ENCODE data around the gene PTCH1. TPM values are rescaled to one million over a fixed set of nuclear protein-coding genes. Genes with fewer than 3 reads are reported as not detected.

PTCH1 gene
- total RNA-seq, 1 donor, result 10.2 TPM

GRCh38 chr9:95477441-95477840 lies 39.3 kb downstream of the PTCH1 start:
- no peaks in the 10 kb centered on the region for H3K9me3 ChIP-seq (ENCODE audit: low read depth, low read length)
- no peaks in the 10 kb centered on the region for H3K4me1 ChIP-seq (ENCODE audit: insufficient read depth, low read length)
- no peak overlapping the region for H3K4me3 ChIP-seq (ENCODE audit: low read length)
- H3K27me3 ChIP-seq (ENCODE audit: insufficient read depth, low read length), result no peaks in the 10 kb centered on the region

- H3K4me3 ChIP-seq (ENCODE audit: low read length), result no peak overlapping the region
- H3K27me3 ChIP-seq (ENCODE audit: insufficient read depth, low read length), result peaks cover under 1% of the 10 kb centered on the region
- no peaks in the 10 kb centered on the region for H3K9me3 ChIP-seq (ENCODE audit: low read depth, low read length)
- peaks cover 2% of the 10 kb centered on the region for H3K4me1 ChIP-seq (ENCODE audit: insufficient read depth, low read length)
These were observed 48.0 kb downstream of the PTCH1 start for GRCh38 chr9:95468791-95469190.

DNA sequence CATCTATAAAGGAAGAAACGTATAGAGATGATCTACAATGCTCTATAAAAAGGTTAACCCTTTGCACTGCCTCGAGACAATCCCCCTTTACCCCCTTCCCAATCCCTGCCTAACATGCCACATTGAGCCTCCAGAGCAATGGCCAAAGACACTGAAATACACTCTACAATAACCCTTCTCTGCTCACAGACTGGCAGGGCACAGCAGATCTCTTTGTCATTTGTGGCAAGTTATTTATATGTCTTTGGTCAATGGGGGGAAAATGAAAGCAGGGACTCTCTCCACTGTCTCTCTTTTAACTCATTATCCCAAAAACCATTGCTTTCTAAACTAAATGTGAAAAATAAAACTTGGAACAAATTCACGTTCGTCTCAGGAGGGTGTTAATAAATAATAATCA lies 51.7 kb downstream of the PTCH1 start:
- Histone ChIP-seq H3K9me3 (ENCODE audit: low read depth, low read length) (no peaks in the 10 kb centered on the region), H3K27me3 (ENCODE audit: insufficient read depth, low read length) (peaks cover 15% of the 10 kb centered on the region), H3K4me1 (ENCODE audit: insufficient read depth, low read length) (peaks cover 23% of the 10 kb centered on the region), H3K4me3 (ENCODE audit: low read length) (no peak overlapping the region)

- Histone ChIP-seq H3K27me3 (ENCODE audit: insufficient read depth, low read length) (peaks cover 15% of the 10 kb centered on the region), H3K4me1 (ENCODE audit: insufficient read depth, low read length) (peaks cover 23% of the 10 kb centered on the region), H3K4me3 (ENCODE audit: low read length) (no peak overlapping the region), H3K9me3 (ENCODE audit: low read depth, low read length) (no peaks in the 10 kb centered on the region)
These were observed 53.4 kb downstream of the PTCH1 start for GRCh38 chr9:95463148-95464060.

- Histone ChIP-seq H3K4me3 (ENCODE audit: low read length) (no peak overlapping the region), H3K27me3 (ENCODE audit: insufficient read depth, low read length) (peaks cover 15% of the 10 kb centered on the region), H3K4me1 (ENCODE audit: insufficient read depth, low read length) (peaks cover 23% of the 10 kb centered on the region), H3K9me3 (ENCODE audit: low read depth, low read length) (no peaks in the 10 kb centered on the region)
These were observed 54.3 kb downstream of the PTCH1 start for GRCh38 chr9:95462249-95463147.

DNA sequence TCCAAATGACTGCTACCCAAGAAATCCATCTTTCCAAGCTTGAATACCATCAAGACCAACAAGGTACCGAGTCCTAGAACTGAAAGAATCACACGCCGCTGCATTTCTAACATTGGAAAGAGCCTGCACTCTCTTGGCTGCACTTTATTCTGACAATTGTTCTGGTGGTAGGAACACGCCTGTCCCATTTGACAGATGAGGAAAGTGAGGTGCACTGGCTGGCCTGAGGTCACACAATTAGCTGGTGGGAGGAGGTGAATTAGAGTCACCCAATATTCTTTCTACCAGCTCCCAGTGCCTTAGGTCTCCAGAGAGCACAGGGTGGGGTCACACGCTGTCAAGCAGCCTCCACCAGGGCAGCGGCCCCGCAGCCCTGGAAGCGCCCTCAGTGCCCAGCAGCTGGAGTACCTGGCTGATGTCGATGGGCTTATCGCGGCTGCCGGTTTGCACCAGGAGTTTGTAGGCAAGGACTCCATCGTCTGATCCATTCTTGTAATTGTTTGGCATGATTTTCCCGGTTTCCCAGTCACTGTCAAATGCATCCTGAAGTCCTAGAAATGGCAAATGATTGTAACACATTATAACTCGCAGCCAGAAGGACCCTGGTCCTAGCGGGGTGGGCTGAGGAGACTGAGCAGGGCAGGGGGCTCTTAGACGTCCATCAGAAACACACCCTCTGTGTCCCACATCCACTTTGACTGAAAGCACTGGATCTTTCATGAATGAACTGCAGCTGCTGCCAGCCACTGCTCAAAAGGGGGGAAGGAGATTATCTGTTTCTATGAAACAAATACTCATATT lies 55.1 kb downstream of the PTCH1 start:
- H3K4me1 ChIP-seq (ENCODE audit: insufficient read depth, low read length), result peaks cover 23% of the 10 kb centered on the region
- peaks cover 15% of the 10 kb centered on the region for H3K27me3 ChIP-seq (ENCODE audit: insufficient read depth, low read length)
- no peaks in the 10 kb centered on the region for H3K9me3 ChIP-seq (ENCODE audit: low read depth, low read length)
- H3K4me3 ChIP-seq (ENCODE audit: low read length), result no peak overlapping the region

DNA sequence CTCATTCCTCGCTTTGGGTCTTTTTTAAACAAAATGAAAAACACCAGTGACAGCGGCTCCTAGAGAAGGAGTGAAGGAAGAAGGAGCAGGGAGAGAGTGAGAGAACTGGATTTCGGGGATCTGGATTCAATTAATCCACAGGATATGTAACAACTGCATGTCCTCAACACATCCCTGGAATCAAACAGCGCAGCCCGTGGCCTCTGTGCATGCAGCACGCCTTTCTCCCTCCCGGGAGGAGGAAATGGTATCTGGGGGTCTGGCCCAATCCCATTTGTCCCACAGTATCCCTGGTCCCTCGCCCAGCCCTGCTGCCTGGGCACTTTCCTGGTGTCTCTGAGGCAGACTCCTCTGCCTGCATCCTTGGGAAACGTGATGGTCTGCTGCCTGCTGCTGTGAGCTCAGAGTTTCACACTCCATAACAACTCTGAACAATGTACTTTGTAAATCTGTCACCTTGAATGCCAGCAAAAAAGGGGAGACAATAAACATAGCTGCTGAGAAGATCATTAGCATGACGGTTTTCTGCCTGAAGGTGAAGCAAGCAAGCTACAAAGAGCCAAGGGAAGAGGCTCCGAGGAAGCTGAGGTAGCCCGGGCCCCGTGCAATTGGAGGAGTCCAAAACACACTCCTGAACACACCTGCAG lies 56.1 kb downstream of the PTCH1 start:
- H3K9me3 ChIP-seq (ENCODE audit: low read depth, low read length), result no peaks in the 10 kb centered on the region
- H3K27me3 ChIP-seq (ENCODE audit: insufficient read depth, low read length), result peaks cover 15% of the 10 kb centered on the region
- peaks cover 23% of the 10 kb centered on the region for H3K4me1 ChIP-seq (ENCODE audit: insufficient read depth, low read length)
- H3K4me3 ChIP-seq (ENCODE audit: low read length), result no peak overlapping the region

DNA sequence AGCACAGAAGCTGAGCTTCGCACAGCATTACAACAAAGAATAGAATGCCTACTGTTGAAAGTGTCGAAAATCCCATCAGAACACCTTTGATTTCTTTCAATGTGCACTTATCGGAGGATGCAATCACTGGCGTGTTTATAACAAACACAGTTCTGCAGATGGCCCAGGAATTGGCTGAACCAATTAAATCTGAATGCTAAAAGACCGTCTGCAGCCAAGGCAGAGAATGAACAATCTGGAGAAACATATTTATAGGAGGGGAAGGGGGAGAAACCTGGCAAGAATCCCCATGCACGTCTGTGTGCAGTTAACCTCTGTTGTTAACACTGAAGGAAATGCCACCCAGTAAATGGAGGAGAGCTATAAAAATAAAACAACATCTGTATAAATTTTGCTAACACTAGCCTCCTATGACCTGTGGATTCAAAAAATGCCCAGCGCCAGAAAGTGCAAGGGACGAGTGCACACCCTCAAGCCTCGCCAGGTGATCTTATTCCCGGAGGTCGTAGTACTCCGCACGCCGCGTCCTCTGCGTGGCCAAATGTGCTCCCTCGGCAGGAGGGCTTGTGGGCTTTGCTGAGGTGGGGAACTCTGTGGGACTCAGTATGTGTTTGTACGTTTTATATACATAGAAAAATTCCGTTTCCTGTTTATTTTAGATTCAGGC lies 56.8 kb downstream of the PTCH1 start:
- H3K4me1 ChIP-seq (ENCODE audit: insufficient read depth, low read length), result peaks cover 23% of the 10 kb centered on the region
- no peak overlapping the region for H3K4me3 ChIP-seq (ENCODE audit: low read length)
- no peaks in the 10 kb centered on the region for H3K9me3 ChIP-seq (ENCODE audit: low read depth, low read length)
- H3K27me3 ChIP-seq (ENCODE audit: insufficient read depth, low read length), result peaks cover 15% of the 10 kb centered on the region

GRCh38 chr9:95459178-95459577 lies 57.6 kb downstream of the PTCH1 start:
- H3K27me3 ChIP-seq (ENCODE audit: insufficient read depth, low read length), result peaks cover 15% of the 10 kb centered on the region
- H3K9me3 ChIP-seq (ENCODE audit: low read depth, low read length), result no peaks in the 10 kb centered on the region
- H3K4me3 ChIP-seq (ENCODE audit: low read length), result no peak overlapping the region
- H3K4me1 ChIP-seq (ENCODE audit: insufficient read depth, low read length), result peaks cover 23% of the 10 kb centered on the region

DNA sequence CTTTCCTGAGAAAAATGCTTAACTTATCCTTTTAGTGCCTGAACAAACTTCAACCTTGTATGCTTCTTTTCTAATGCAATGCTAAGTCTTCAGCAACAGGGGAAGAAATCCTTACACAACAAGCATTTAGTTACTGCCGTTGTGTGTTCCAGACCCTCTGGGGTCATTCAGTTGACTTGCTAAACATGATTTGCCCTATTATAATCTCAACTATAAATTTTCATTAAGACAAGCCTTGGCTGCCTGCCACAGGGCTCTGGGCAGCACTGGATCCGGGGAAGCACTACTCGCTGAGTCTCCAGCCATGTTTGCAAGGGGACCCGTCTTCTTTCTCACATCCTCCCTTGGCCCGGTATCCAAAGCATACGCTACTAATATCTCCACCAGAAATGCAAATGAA lies 58.1 kb downstream of the PTCH1 start:
- Histone ChIP-seq H3K9me3 (ENCODE audit: low read depth, low read length) (no peaks in the 10 kb centered on the region), H3K4me1 (ENCODE audit: insufficient read depth, low read length) (peaks cover 20% of the 10 kb centered on the region), H3K27me3 (ENCODE audit: insufficient read depth, low read length) (peaks cover 14% of the 10 kb centered on the region), H3K4me3 (ENCODE audit: low read length) (no peak overlapping the region)

DNA sequence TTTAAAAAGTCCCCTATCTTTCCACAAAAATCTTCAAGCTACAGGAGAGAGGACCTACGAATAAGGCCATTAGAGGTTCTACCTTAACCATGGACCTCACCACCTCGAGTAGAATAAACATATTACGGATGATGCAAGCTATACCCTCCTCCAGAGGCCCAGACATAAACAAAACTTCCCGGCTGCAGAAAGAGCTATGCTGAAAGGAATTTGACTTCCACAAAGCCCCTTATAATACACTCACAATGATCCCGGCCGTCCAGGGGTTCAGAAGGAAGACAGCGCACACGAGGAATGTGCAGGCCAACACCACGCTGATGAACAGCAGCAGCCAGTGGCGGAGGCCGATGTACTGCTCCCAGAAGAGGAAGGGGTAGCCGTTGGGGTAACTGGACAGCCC lies 59.0 kb downstream of the PTCH1 start:
- Histone ChIP-seq H3K27me3 (ENCODE audit: insufficient read depth, low read length) (peaks cover 10% of the 10 kb centered on the region), H3K9me3 (ENCODE audit: low read depth, low read length) (no peaks in the 10 kb centered on the region)

GRCh38 chr9:95455714-95456113 lies 61.1 kb downstream of the PTCH1 start:
- no peak overlapping the region for H3K4me3 ChIP-seq (ENCODE audit: low read length)
- no peaks in the 10 kb centered on the region for H3K4me1 ChIP-seq (ENCODE audit: insufficient read depth, low read length)
- H3K27me3 ChIP-seq (ENCODE audit: insufficient read depth, low read length), result no peaks in the 10 kb centered on the region
- H3K9me3 ChIP-seq (ENCODE audit: low read depth, low read length), result no peaks in the 10 kb centered on the region

More for the DNA sequence above, 59.0 kb downstream of the PTCH1 start:
- no peak overlapping the region for H3K4me3 ChIP-seq (ENCODE audit: low read length)
- H3K4me1 ChIP-seq (ENCODE audit: insufficient read depth, low read length), result peaks cover 12% of the 10 kb centered on the region

DNA sequence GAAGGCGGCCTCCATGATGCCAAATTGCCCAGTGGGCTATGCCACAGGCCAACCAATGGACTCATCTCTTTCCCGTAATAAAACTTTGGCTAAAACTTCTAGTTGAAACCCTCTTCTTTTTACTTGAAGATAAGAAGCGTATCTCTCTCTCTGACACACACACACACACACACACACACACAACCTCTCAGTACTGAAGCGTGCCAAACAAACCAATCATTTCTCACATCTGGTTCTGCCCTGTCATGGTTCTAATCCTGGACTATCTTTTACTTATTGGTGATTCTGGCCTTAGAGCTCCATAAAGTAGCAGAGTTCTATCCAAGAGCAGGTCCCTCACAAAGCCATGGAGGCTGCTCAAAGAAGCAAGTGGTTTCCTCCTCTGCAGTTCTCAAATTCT lies 64.6 kb downstream of the PTCH1 start:
- Histone ChIP-seq H3K27me3 (ENCODE audit: insufficient read depth, low read length) (no peaks in the 10 kb centered on the region), H3K9me3 (ENCODE audit: low read depth, low read length) (no peaks in the 10 kb centered on the region), H3K4me1 (ENCODE audit: insufficient read depth, low read length) (no peaks in the 10 kb centered on the region), H3K4me3 (ENCODE audit: low read length) (no peak overlapping the region)

- H3K27me3 ChIP-seq (ENCODE audit: insufficient read depth, low read length), result no peaks in the 10 kb centered on the region
- no peaks in the 10 kb centered on the region for H3K9me3 ChIP-seq (ENCODE audit: low read depth, low read length)
- no peaks in the 10 kb centered on the region for H3K4me1 ChIP-seq (ENCODE audit: insufficient read depth, low read length)
- H3K4me3 ChIP-seq (ENCODE audit: low read length), result no peak overlapping the region
These were observed 65.7 kb downstream of the PTCH1 start for GRCh38 chr9:95451065-95451426.
